OCI-LY3 (cell line): ENCODE data around the gene MGA.

ENCODE experiments used
- EZH2phosphoT487 ChIP-seq: fragments of 200-600 bp; shearing (Covaris generic); IDR thresholded peaks from 2 replicates; pipeline ENCODE4 v1.6.1; 2018; ENCODE audit warnings: antibody characterized with exemption, mixed run types, low read depth
- TF ChIP-seq, protein P1 (sequence below): fragments of 200-600, 300-600 bp; sonication (generic); IDR thresholded peaks from 2 replicates; pipeline ENCODE4 v1.5.1; 2014; ENCODE audit warnings: antibody characterized with exemption, low read length, low read depth

DNA sequence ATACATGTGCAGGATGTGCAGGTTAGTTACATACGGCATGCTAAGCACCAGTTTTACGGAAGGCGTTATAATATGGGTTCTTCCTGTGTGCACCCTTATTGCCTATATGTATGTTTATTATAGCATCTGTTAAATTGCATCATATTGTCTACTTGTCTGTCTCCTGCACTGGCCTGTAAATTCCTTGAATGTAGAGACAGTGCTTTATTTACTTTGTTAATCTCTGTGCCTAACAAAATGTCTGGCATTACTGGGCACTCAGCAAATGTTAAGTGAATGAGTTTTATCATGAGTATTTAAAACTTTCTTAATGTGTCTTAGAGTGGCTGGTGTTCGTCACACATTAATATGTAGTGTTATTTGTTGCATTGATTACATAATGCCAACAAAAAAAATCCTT lies 23.8 kb downstream of the MGA start:
- TF ChIP-seq, protein P1, sequence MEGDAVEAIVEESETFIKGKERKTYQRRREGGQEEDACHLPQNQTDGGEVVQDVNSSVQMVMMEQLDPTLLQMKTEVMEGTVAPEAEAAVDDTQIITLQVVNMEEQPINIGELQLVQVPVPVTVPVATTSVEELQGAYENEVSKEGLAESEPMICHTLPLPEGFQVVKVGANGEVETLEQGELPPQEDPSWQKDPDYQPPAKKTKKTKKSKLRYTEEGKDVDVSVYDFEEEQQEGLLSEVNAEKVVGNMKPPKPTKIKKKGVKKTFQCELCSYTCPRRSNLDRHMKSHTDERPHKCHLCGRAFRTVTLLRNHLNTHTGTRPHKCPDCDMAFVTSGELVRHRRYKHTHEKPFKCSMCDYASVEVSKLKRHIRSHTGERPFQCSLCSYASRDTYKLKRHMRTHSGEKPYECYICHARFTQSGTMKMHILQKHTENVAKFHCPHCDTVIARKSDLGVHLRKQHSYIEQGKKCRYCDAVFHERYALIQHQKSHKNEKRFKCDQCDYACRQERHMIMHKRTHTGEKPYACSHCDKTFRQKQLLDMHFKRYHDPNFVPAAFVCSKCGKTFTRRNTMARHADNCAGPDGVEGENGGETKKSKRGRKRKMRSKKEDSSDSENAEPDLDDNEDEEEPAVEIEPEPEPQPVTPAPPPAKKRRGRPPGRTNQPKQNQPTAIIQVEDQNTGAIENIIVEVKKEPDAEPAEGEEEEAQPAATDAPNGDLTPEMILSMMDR, result no peak
- TF ChIP-seq EZH2phosphoT487, result no peak
